Right lung (tissue), 10 donors: ENCODE data around the gene ERFE. TPM values are rescaled to one million over a fixed set of nuclear protein-coding genes. Genes with fewer than 3 reads are reported as not detected.
"Not testable (repeated sequence)": the region's sequence is repeated elsewhere in the genome, so short reads cannot be mapped to it uniquely, and the experiment has no call there.

Experiments used
- DNase-seq, 2 donors: peaks; one replicate each; pipeline ENCODE4 v3.0.0-alpha.2; 2013
- long read RNA-seq, 8 donors: transcript quantifications; one replicate each; lab custom pipeline, GENCODE V29; 2026
- polyA plus RNA-seq, 5 donors: library from polyadenylated mRNA; unstranded; fragments of 120-200 nt; gene quantifications; one replicate each; pipeline versions ENCODE4 v1.2.1 to v1.2.3, GENCODE V29; 2013; ENCODE audit warnings: inconsistent platforms in 1 of 5, low replicate concordance in 1 of 5; ENCODE audit not compliant: insufficient read length in 5 of 5, insufficient read depth in 1 of 5

ERFE gene, protein sequence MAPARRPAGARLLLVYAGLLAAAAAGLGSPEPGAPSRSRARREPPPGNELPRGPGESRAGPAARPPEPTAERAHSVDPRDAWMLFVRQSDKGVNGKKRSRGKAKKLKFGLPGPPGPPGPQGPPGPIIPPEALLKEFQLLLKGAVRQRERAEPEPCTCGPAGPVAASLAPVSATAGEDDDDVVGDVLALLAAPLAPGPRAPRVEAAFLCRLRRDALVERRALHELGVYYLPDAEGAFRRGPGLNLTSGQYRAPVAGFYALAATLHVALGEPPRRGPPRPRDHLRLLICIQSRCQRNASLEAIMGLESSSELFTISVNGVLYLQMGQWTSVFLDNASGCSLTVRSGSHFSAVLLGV
- polyA plus RNA-seq: 1 to 10 TPM in 1 of 5 donors, under 1 TPM in 4; 0.18 to 1.2 (median 0.39) TPM
- long read RNA-seq, donor 1: 0 reads
- long read RNA-seq, donor 2: 0 reads
- long read RNA-seq, donor 3: 0 reads
- long read RNA-seq, donor 4: 0 reads
- long read RNA-seq, donor 5, partial matches to known transcripts: 0 of 1 reads
- long read RNA-seq, donor 5, other reads (novel, unspliced or antisense): 0 of 1 reads
- long read RNA-seq, donor 6, partial matches to known transcripts: 0 of 1 reads
- long read RNA-seq, donor 6, other reads (novel, unspliced or antisense): 0 of 1 reads
- long read RNA-seq, donor 7: 0 reads
- long read RNA-seq, donor 8: 0 reads

DNA sequence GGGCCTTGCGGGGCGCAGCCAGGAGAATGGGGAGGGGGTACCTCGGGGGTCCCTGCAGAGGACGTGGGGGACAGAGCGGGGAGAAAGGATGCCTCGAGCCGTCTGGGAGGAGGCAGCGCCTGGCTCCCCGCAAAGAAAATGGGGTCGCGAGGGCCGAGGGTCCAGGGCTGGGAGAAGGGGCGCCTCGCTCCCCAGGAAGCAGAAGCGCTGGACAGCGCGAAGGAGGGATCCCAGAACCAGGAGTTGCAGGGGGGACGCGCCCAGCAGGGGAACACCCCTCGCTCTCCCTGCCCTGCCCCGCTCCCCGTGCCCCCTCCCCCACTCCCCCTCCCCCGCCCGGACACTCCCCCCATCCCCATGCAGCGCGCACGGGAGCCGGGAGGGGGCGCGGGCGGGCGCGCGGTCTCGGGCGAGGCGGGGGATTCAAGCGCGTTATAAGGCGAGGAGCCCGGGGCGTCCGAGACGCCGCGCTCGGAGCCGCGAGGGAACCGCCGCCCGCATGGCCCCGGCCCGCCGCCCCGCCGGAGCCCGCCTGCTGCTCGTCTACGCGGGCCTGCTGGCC lies at the start of gene ERFE:
TSS of gene ERFE (plus strand) at position 462 of the 562 bp plus-strand sequence. CDS start at position 500, 38 bp downstream.
- no peak for DNase-seq

DNA sequence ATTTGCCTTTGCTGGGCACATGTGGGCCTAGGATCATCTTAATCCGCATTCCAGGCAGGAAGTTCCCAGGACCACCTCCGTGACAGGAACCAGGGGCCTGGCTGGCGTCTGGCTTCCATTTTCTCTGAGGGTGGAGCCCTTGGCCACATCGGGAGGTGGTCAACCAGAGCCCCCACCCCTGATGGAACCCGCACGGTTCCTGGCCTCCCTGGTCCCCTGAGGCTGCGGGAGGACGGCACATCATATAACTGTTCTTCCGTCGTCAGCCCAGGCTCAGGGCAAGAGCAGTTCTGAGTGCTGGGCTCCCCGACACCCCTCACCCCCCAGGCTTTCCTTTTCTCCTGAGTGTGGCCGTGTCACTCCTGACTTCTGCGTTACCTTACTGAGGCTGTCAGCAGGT lies 45.2 kb upstream of the ERFE start:
- DNase-seq: no peak

DNA sequence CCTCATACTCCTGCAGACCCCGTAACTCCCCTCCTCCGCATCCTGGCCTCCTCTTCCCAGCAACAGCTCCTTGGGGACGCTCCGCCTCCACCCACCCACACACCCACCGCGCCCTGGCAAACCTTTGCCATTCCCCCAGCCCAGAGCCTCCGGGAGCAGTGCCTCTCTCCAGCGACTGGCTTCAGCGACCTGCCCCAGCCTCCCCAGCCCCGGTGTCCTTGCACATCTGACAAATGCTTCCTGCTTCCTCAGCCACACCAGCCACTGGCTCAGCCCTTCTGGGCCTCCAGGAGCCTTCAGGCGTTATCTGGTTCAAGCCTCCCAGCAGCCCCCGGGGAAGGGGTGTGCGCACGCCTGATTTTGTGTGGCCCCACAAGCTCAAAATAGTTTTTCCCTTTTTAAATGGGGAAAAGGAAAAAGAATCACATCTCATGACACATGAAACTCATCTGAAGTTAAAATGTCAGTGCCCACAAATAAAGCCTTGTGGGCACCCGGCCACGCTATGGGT lies 44.4 kb upstream of the ERFE start:
- DNase-seq: no peak

DNA sequence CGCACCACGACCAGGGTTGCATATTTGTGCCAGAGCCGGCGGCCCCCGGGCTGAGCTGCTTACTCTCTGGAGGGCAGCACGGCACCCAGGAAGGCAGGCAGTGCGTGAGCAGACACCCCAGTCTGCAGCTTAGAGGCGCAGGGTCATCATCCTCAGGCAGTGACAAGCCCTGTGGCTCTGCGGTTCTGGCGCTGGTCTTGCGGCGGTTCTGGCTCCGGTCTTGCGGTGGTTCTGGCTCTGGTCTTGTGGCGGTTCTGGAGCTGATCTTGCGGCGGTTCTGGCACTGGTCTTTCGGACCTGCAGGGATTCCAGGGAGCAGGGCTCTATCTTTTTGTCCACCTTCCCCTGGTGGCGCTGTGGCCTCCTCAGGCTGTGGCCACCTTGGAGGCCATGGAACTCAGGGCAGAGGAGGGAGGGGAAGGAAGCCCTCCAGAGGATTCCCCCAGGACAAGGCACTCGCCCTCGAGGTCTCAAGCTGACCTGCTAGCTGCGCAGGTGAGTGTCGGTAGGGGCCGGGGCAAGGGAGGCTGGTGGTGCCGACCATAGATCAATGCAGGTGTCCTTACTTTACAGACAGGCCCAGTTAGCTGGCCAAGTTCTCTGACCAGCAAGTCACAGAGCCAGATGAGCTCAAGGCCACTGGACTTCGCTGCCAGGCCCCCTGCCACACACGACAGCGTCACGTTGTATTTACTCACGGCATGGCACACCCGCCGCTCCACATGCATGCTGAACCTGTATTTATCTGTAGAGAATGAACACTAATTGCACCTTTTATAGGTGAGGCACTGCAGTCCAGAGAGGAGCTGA lies 43.7 kb upstream of the ERFE start:
- DNase-seq: no peak

DNA sequence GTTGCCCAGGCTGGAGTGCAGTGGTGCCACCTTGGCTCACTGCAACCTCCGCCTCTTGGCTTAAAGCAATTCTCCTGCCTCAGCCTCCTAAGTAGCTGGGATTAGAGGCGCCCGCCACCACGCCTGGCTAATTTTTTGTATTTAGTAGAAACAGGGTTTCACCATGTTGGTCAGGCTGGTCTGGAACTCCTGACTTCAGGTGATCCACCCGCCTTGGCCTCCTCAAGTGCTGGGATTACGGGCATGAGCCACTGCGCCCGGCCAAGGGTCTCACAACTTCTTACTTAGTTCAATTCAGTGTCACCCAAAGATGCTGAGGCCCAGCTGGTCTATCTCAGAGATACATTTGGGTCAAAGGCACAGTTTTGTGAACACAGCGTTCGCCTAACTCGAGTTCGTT lies 43.1 kb upstream of the ERFE start:
- not testable (repeated sequence) for DNase-seq

DNA sequence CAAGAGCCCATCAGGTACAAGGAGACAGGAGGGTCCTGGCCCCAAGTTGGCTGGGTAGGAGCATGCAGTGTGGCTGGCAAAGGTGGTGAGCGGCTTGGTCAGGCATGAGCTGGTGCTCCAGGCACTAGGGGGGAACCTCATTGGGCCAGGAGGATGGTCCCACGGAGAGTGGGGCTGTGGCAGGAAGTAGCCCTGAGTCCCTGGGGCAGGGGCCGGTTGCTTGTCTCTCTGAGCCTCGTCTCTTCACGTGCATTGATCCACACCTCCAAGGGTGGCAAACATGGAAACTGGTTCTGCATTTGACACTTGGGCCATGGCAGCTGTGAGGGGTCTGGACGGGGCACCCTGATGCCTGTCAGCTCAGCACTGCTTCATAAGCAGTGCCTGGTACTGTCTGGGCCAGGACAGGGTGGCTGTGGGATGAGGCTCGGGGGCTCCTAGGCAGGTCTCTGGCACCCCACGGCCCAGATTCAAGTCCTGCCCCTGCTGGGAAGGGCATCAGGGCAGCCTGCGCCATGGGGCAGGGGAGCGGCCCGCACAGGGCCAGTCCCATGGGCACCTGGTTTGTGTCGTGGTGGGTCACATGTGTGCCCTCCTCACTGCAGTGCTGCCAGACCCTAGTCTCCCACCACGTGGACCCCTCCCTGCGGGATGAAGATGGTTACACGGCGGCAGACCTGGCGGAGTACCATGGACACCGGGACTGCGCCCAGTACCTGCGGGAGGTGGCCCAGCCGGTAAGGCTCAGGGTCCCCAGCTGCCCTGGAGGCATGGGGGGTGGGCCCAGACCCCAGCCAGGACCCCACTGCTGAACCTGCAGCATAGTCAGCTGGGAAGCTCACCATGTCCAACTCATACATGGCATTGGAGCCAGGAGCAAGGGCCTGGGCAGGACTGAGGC lies 42.2 kb upstream of the ERFE start:
- no peak for DNase-seq

DNA sequence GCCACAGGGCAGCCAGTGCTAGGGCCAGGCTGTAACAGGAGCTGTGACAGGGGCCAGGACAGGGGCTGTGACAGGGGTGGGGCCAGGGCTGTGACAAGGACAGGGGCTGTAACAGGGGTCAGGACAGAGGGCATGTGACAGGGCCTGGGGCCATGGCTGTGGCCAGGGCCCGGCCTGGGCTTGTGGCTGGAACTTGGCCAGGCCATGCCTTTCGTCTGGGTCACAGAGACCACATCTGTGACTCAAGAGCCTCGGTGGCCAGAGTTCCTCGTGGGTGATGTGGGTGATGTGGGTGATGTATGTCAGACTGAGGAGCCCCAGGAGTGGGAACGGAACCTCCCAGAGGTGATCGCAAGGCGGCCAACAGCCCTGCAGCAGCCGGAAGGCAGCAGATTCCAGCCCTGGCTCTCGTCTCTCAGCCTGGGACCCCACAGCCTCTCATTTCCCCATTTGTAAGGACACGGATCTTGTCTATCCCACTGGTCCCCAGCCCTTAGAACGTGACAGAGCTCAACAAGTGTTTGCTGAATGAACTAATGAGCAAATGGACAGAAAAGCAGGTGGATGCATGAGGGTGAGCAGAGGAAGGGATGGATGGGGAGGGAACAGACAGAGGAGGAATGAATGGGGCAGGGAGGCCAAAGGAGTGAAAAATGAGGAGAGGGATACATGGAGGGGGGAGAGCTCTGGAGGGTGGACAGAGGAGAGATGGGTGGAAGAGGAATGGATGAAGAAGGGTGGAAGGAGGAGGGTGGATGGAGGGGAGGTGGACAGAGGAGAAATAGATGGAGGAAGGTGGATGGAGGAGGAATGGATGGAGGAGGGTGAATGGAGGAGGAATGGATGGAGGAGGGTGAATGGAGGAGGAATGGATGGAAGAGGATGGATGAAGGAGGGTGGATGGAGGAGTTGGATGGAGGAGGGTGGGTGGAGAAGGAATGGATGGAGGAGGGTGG lies 41.3 kb upstream of the ERFE start:
- DNase-seq: no peak

DNA sequence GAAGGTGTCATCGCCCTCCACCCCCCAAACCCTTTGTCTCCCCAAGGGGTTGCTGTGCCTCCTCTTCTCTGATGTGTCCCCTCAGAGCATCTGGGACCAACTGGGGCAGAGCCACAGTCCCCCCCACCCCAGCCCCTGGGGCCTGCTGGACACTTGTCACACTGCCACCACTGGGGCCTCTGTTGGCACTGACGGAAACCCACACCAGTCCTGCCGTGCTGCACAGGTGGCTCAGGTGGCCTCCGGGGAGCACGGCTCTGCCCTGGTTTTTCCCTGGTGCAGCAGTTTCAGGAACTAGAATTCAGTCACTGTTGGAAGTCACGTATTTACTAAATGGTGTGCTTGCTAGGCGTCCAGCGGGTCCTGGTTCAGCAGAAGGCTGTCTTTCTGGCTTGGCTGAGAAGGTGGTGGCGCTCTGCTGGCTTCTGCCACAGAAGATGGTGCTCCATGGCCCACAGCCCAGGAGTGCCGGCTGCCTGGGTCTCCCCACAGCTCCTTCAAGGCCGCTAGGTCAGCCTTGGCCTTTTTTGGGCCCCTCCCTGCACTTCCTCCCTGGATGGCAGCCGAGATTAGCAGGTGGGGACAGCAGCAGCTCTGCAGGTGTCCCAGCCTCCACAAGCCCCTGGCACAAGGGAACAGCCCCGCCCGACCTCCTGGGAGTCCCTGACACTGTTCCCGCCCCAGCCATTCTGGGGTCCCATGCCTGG lies 38.9 kb upstream of the ERFE start:
- DNase-seq: no peak

DNA sequence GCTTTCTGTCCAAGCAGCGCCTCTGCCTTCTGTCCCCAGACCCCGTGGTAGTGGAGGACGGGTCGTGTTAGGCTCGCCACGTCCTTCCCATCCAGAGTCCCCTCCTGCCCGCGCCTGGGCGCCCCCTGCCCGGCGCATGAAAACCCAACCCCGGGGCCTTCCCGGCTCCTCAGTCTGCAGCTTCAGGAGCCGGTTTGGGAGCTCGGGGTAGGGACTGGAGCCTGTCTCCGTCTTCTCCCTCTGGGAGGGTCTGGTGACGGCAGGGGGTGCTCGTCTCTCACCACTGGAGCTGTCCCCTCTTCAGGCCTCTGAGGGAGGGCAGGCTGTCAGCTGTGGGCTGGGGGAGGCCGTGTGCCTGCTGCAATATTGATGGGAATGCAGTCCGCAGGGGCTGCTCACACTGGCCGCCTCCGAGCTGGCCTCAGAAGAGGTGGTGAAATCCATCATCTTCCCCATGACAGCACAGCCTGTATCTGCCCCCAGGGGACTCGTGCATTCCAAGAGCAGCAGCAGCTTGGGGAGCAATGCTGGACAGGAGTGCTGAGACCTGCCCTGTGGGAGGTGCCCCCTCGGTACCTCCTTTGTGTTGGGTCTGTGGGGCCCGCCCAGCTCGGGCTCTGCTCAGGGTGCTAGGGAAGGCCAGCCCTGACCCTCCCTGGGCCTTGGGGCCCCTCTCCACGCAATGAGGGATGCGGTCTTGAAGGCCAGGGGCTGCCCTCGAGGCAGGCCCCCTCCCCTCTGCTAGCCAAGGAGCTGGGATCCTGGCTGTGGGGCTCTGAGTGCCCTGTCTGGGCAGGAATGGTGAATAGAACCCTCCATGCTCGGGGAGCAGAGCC lies 38.1 kb upstream of the ERFE start:
- DNase-seq: no peak

DNA sequence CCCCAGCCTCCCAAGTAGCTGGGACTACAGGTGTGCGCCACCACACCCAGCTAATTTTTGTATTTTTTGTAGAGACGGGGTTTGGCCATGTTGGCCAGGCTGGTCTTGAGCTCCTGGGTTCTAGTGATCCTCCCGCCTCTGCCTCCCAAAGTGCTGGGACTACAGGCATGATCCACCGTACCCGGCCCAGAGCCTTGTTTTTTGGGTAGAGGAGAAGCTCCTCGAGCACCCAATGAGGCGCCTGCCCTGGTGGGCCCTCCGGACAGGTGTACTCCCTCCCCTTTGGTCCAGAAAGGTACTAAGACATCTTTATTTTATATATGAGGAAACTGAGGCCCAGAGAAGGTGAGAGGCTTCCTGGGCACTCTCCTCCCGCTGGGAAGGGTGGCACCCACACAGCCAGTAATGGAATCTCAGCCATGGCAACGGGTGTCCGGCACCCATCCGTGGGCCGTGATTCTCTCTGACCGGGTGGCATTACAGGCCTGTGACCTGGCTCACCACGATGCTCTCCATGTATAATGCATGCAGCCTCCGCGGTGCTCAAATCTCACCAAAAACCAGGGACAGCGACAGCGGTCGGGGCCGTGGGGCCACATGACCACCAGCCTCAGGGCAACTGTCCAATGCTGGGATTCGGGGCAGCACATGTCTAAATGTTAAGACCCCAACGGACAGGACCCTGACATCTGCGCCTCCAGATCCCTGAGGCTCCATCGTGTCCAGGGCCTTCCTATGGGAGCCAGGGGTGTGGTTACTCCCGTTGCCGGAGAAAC lies 37.1 kb upstream of the ERFE start:
- no peak for DNase-seq

DNA sequence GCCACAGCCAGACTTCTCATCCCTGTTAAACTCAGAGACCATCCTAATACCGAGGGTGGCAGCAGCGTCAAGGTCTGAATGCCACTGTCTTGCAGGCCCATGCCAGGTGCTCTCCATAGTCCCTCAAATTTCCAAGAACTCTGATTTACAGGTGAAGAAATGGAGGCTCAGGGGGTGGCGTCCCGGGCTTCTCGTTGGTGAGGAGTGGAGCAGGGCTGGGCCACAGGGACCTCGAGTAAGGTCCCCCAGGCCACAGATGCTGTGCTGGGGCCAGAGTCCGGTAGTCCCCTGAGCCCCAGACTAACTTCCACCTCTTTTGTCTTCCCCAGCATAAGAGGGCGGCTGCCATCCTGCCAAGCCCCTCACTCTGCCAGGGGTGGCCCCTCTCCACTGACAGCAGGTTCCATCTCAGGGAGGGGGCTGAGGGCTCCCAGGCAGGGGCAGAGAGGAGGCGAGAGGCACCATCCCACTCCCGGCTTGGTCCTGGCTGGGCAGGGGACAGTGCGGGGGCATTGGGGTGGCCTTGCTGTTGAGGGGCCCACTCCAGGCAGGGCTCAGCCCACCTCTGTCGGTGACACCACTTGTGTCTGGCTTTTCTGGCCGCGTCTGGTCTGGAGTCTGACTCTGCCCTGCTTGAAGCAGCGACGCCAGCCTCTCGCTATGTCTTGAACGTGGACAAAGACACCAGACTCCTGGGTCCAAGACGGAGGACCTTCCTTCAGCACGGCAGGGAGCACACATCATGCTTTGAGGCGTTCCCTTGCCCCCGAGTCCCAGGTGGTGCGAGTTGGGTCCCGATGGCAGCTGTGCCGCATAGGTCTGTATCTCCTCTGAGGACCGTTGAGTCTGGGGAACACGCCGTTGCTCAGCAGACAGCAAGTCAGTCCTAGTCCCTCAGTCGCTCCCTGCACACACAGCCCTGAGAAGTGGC lies 36.2 kb upstream of the ERFE start:
- DNase-seq: no peak

DNA sequence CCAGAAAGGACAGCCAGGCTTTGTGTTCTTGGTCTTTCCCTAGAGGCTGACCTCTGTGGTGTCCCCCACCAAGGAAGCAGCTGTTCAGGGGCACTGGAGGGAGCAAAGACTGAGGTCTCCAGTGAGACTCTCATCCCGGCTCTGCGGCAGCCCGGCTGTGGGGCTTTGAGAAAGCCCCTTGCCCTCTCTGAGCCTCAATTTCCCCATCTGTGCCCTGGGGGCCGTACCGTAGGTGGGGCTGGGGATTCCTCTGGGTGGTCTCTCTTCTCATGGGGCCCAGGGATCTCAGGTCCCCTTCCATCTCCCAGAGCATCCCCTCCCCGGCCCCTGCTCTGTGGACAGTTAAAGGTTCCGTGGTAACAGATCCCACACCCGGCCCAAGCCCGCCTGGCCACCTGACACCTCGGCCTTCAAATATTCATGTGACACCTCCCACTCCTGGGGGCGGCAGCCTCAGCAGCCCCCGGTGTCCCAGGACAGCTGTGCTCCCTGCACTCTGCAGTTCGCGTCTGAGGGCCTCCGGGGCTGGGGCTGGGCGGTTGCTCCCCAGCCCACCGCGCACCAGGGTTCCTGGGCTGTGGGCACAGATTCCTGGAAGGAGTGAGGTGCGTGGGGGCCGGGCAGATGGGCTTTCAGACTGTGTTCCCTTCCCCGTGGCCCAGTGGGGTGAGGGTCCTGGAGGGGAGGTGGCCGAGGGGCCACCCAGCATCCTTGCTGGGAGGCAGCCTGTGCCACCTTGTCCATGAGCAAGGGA lies 35.4 kb upstream of the ERFE start:
- no peak for DNase-seq

DNA sequence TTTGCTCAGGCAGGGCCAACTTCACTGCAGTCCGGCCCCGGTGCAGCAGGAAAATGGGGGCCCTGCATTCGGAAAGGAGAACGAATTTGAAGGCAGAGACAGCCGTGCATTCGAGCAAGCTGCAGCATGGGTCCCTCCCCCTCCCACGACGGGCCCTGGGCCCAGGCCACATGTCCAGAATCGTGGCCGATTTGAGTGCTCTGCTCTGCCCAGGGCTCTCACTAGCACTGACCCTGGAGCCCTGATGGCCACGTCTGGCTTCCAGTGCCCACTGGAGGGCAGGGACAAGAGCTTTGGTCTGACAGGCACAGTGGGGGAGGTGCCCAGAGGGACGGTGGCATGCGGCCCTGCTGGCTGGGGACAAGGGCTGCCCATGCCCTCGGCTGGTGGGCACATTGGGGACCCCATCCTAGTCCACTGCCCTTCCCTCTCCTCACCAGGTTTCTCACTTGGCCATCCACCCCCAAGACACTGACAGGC lies 34.7 kb upstream of the ERFE start:
- no peak for DNase-seq

DNA sequence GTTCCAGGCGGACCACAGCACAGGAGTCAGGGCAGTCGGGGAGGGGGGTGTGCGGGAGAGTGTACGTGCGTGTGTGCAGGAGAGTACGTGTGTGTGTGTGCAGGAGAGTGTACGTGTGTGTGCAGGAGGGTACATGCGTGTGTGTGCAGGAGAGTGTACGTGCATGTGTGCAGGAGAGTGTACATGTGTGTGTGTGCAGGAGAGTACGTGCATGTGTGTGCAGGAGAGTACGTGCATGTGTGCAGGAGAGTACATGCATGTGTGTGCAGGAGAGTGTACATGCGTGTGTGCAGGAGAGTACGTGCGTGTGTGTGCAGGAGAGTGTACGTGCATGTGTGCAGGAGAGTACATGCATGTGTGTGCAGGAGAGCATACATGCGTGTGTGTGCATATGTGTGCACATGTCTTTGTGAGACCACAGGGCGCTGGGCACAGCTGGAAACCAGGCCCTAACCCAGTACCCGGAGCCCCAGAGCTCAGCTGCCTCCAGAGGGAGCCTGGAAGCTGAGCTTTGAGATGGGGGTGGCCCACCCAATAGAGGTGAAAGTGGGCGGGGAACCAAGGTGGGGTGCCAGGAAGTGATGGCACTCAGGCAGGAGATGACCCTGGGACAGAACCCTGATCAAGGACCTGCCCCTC lies 34.2 kb upstream of the ERFE start:
- DNase-seq: no peak
